ENCODE measurements around the gene PNMT.

Gene PNMT

DNA sequence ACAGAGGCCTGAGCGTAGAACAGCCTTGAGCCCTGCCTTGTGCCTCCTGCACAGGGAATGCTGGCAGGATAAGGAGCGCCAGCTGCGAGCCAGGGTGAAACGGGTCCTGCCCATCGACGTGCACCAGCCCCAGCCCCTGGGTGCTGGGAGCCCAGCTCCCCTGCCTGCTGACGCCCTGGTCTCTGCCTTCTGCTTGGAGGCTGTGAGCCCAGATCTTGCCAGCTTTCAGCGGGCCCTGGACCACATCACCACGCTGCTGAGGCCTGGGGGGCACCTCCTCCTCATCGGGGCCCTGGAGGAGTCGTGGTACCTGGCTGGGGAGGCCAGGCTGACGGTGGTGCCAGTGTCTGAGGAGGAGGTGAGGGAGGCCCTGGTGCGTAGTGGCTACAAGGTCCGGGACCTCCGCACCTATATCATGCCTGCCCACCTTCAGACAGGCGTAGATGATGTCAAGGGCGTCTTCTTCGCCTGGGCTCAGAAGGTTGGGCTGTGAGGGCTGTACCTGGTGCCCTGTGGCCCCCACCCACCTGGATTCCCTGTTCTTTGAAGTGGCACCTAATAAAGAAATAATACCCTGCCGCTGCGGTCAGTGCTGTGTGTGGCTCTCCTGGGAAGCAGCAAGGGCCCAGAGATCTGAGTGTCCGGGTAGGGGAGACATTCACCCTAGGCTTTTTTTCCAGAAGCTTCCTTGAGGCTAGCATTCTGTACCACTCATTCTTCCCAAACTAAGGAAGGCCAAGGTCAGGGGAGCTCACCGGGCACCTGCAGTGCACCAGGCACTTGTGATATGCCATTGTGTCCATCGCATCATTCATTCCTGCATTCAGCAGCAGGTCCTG, 1.9 kb downstream of the PNMT start:
- CTCF ChIA-PET, result interaction anchor here (0.7 to 9.2 kb wide), 16 partner anchors 8 to 133 kb away, joined by 3 to 237 read pairs (median 4); partner anchors contain the start of genes ERBB2, PGAP3 and PPP1R1B
- POLR2A ChIA-PET, result no interaction called here
- no peak overlapping the region for H3K4me3 ChIP-seq (ENCODE audit: low read depth, low read length)
- DNase-seq (ENCODE audit: low read depth, low spot score), result no peak
- TF ChIP-seq CTCF (IDR thresholded peaks at IDR 0.05; ENCODE audit: insufficient read depth, low read length, missing control alignments), result no peak

DNA sequence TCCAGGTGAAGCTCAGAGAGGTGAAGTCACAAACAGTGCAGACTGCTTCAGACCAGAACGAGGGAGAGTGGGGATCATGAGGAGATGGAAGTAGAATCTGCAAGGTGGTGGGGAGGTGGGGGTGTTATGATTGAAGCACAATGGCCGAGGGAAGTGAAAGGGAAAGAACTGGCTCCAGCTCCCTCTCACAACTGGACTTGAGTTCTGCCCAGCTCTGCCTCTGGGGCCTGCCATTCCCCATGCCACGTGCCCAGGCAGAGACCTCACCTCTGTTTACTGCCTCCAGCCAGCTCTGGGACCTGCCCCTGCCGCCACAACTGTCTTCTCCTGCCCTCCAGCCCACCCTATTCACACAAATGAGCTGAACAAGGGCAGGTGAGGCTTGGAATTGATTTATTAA, 2.5 kb downstream of the PNMT start:
- DNase-seq (ENCODE audit: low read depth, low spot score), result no peak
- TF ChIP-seq CTCF (IDR thresholded peaks at IDR 0.05; ENCODE audit: insufficient read depth, low read length, missing control alignments), result no peak
- CTCF ChIA-PET, result interaction anchor here (1.0 to 9.2 kb wide), 9 partner anchors 8 to 134 kb away, joined by 3 to 237 read pairs (median 4); partner anchors contain the start of gene PPP1R1B
- POLR2A ChIA-PET, result interaction anchor here (1.6 kb wide), 1 partner anchor 60 kb away, joined by 3 read pairs; the partner anchor contains the start of gene MIEN1
- H3K4me3 ChIP-seq (ENCODE audit: low read depth, low read length), result no peak overlapping the region

DNA sequence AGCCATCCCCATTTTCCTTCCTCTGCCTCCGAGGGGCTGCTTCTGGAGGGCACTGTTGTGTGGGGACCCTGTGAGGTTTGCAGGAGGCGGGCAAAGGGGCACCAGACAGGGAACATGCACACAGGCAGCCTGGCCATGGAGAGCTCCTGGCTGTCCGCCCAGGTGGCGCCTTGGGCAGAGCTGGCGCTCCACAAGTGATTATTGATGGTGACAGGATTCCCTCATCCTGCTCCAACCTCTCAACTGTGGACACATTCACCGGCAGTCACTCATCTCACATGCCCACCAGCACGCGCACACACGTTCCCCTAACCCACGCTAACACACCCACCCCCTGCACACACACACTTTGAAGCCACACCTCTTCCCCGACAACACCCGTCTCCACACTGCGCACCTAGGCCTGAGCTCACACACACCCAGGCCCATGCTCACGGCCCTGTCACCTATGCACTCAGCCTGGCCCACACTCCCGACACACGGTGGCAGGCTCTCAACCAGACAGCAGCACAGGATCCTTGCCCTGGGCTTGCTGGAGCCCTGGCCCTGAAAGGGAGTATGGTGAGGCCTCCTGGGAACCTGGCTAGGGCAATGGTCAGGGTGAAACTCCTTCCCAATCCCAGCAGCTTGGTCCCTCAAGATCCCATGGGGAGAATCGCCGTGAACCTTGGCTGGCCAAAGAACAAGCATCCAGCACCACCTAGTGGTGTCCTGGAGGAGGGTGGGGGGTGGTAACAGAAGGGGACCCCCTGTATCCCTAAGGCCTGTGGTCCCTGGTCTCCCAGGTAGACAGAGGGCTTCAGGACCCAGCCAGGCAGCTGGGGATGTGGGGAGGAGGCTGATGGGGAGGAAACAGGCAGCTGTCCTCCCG, 3.6 kb downstream of the PNMT start:
- ChIA-PET POLR2A (interaction anchor here (1.6 kb wide), 1 partner anchor 58 kb away, joined by 3 read pairs; the partner anchor contains the start of gene MIEN1), CTCF (interaction anchor here (0.6 to 9.2 kb wide), 16 partner anchors 9 to 126 kb away, joined by 3 to 237 read pairs (median 4); partner anchors contain the start of gene PPP1R1B)
- peak; percentile 72 for TF ChIP-seq CTCF (IDR thresholded peaks at IDR 0.05; ENCODE audit: insufficient read depth, low read length, missing control alignments)
- DNase-seq (ENCODE audit: low read depth, low spot score), result no peak
- no peak overlapping the region for H3K4me3 ChIP-seq (ENCODE audit: low read depth, low read length)

GRCh38 chr17:39672522-39673334, 4.5 kb downstream of the PNMT start:
- no peak for TF ChIP-seq CTCF (IDR thresholded peaks at IDR 0.05; ENCODE audit: insufficient read depth, low read length, missing control alignments)
- ChIA-PET POLR2A (interaction anchor here (0.5 to 1.6 kb wide), 2 partner anchors 10 to 58 kb away, joined by 3 read pairs; partner anchors contain the start of gene MIEN1), CTCF (interaction anchor here (0.9 to 9.2 kb wide), 11 partner anchors 8 to 125 kb away, joined by 3 to 237 read pairs (median 6); partner anchors contain the start of gene PPP1R1B)
- no peak for DNase-seq (ENCODE audit: low read depth, low spot score)
- no peak overlapping the region for H3K4me3 ChIP-seq (ENCODE audit: low read depth, low read length)

GRCh38 chr17:39673335-39674081, 5.3 kb downstream of the PNMT start:
- POLR2A ChIA-PET, result interaction anchor here (0.5 kb wide), 1 partner anchor 9 kb away, joined by 3 read pairs; no protein-coding TSS in a partner anchor
- CTCF ChIA-PET, result interaction anchor here (1.5 to 9.2 kb wide), 5 partner anchors 12 to 51 kb away, joined by 3 to 237 read pairs (median 8); partner anchors contain the start of gene PPP1R1B
- TF ChIP-seq CTCF (IDR thresholded peaks at IDR 0.05; ENCODE audit: insufficient read depth, low read length, missing control alignments), result no peak
- DNase-seq (ENCODE audit: low read depth, low spot score), result no peak
- H3K4me3 ChIP-seq (ENCODE audit: low read depth, low read length), result no peak overlapping the region
